K562 (cell line): Measurements from ENCODE around the gene NRG2. TPM values are rescaled to one million over a fixed set of nuclear protein-coding genes. Genes with fewer than 3 reads are reported as not detected.

Experiments
- FOXP4 ChIP-seq: sonication (generic); formaldehyde crosslinking; IDR thresholded peaks from 2 replicates; pipeline ENCODE4 v1.8.0; 2022; ENCODE audit warnings: mild to moderate bottlenecking, missing genetic modification reagents, borderline replicate concordance
- MEF2A ChIP-seq: IDR thresholded peaks from 2 replicates; pipeline ENCODE4 v1.6.1; 2011; ENCODE audit warnings: low read depth, mild to moderate bottlenecking, low read length, moderate library complexity; ENCODE audit not compliant: control insufficient read depth
- MNT ChIP-seq, 2 experiments: fragments of 450-650 bp; conservative IDR thresholded peaks; 2 replicates each; pipeline ENCODE4 v1.6.1; 2017; ENCODE audit warnings: mild to moderate bottlenecking in 2 of 2, moderate library complexity in 2 of 2
- NFIX ChIP-seq: fragments of 250-450 bp; sonication (Bioruptor Pico); IDR thresholded peaks from 2 replicates; pipeline ENCODE4 v1.4.0; 2020; ENCODE audit warnings: low read depth, mild to moderate bottlenecking, moderate library complexity
- ZNF444 ChIP-seq: fragments of 250-450 bp; sonication (Bioruptor Pico); IDR thresholded peaks from 2 replicates; pipeline ENCODE4 v1.4.0; 2020; ENCODE audit warnings: mild to moderate bottlenecking, moderate library complexity
- polyA plus RNA-seq, 8 experiments: library from polyadenylated mRNA; depleted of rRNA in 4 of 8; stranded (reverse) in 5 of 8; unstranded in 3 of 8; fragments of >200 nt; fragmentation: Nextera tagmentation in 2 of 8; fragmentation: Illumina TruSeq in 1 of 8; extraction: Ambion mirVana in 2 of 8; extraction: Trizol in 1 of 8; gene quantifications; 2 replicates each; pipeline versions ENCODE4 v1.2.1 to v1.2.3, GENCODE V29; 2011 to 2014; ENCODE audit warnings: inconsistent platforms in 1 of 8, missing spikeins in 1 of 8
- total RNA-seq, 7 experiments: library from RNA; depleted of rRNA in 6 of 7; stranded (reverse); fragments of >200 nt in 6 of 7; fragmentation: Illumina TruSeq in 2 of 7; extraction: Trizol in 2 of 7; gene quantifications; 2 replicates each; pipeline versions ENCODE4 v1.2.1 to v1.2.3, GENCODE V29; 2011 to 2021; ENCODE audit warnings: low replicate concordance in 1 of 7
- TF ChIP-seq, protein P1 (sequence below): fragments of 450-650 bp; IDR thresholded peaks from 2 replicates; pipeline ENCODE4 v1.6.1; 2018; ENCODE audit not compliant: partially characterized antibody
- TF ChIP-seq, protein P2 (sequence below), 2 experiments: fragments of 250-450 bp in 1 of 2; fragments of 450-650 bp in 1 of 2; sonication (Bioruptor Pico) in 1 of 2; IDR thresholded peaks; 2 replicates each; pipeline versions ENCODE4 v1.6.1 to v1.8.0; 2016 to 2021; ENCODE audit warnings: mild to moderate bottlenecking in 2 of 2, moderate library complexity in 2 of 2, missing compliant biosample characterization in 1 of 2, missing genetic modification characterization in 1 of 2

The NRG2 gene
- total and polyA plus RNA-seq, 9 of the 15 experiments (the other 6 are each of a cell fraction or from before 2014, with no cell fraction given), result not detected

DNA sequence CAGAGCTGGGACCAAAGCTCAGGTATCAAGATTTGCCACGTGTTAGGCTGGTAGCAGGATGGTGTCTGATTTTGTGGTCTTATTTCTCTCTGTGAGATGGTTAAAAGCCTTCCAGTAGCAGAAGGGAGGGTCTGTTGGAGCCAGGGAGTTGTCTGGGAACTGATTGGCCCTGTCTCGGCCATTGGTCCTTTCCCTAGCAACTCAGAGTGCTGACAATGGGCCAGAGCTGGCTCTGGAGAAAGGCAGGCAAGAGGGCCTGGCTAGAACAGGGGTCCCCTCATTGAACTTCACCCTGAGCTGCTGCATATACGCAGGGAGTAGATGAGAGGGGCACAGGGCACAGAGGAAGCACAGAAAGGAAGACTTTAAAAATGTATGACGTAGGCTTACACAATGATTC, 154.7 kb downstream of the NRG2 start (continued):
- TF ChIP-seq, protein P1, sequence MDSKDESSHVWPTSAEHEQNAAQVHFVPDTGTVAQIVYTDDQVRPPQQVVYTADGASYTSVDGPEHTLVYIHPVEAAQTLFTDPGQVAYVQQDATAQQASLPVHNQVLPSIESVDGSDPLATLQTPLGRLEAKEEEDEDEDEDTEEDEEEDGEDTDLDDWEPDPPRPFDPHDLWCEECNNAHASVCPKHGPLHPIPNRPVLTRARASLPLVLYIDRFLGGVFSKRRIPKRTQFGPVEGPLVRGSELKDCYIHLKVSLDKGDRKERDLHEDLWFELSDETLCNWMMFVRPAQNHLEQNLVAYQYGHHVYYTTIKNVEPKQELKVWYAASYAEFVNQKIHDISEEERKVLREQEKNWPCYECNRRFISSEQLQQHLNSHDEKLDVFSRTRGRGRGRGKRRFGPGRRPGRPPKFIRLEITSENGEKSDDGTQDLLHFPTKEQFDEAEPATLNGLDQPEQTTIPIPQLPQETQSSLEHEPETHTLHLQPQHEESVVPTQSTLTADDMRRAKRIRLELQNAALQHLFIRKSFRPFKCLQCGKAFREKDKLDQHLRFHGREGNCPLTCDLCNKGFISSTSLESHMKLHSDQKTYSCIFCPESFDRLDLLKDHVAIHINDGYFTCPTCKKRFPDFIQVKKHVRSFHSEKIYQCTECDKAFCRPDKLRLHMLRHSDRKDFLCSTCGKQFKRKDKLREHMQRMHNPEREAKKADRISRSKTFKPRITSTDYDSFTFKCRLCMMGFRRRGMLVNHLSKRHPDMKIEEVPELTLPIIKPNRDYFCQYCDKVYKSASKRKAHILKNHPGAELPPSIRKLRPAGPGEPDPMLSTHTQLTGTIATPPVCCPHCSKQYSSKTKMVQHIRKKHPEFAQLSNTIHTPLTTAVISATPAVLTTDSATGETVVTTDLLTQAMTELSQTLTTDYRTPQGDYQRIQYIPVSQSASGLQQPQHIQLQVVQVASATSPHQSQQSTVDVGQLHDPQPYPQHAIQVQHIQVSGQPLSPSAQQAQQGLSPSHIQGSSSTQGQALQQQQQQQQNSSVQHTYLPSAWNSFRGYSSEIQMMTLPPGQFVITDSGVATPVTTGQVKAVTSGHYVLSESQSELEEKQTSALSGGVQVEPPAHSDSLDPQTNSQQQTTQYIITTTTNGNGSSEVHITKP, result no peak
- TF ChIP-seq NFIX (CRISPR knock-in tag), result no peak
- no peak for TF ChIP-seq MEF2A
- TF ChIP-seq MNT (conservative IDR thresholded peaks at IDR 0.05), result no peak
- no peak for TF ChIP-seq FOXP4 (CRISPR knock-in tag)
- TF ChIP-seq, protein P2, sequence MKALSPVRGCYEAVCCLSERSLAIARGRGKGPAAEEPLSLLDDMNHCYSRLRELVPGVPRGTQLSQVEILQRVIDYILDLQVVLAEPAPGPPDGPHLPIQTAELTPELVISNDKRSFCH (CRISPR knock-in tag; IDR thresholded peaks at IDR 0.05), result no peak
- TF ChIP-seq, protein P2 (tag; IDR thresholded peaks at IDR 0.05), result no peak
- no peak for TF ChIP-seq ZNF444 (CRISPR knock-in tag)
- TF ChIP-seq, all 486 proteins: peak for 0
